PC-3 (cell line): Measurements from ENCODE around the gene CCR5AS.
"Not testable (repeated sequence)": the region's sequence is repeated elsewhere in the genome, so short reads cannot be mapped to it uniquely, and the experiment has no call there.

Experiments used
- ATAC-seq: fragments of 200-7000 bp; cut with Tn5 transposase; 2 replicates; pipeline ENCODE4 v1.9.1; 2020; ENCODE audit warnings: mild to moderate bottlenecking, moderate library complexity
- BruUV-seq: library from RNA; stranded (reverse); fragments of 400-500 nt; replicated peaks from 2 replicates; lab custom pipeline; 2021; lab: Mats Ljungman, UMichigan
- CTCF ChIA-PET: fragments of 300-600 bp; sonication (Branson Sonifier 250); formaldehyde crosslinking; loops from one replicate; lab custom pipeline; 2022; ENCODE audit warnings: antibody characterized with exemption; lab: Charles Lee
- POLR2A ChIA-PET: fragments of 300-600 bp; sonication (Branson Sonifier 250); formaldehyde crosslinking; loops from one replicate; lab custom pipeline; 2022; ENCODE audit warnings: antibody characterized with exemption; ENCODE audit not compliant: unreplicated experiment; lab: Charles Lee
- DNase-seq: peaks from one replicate; pipeline ENCODE4 v3.0.0-alpha.2; 2015
- H2AFZ ChIP-seq: fragments of 300-600 bp; sonication (generic); 2 replicates; pipeline ENCODE4 v1.6.0; 2016; ENCODE audit warnings: antibody characterized with exemption, low read length
- H3F3A ChIP-seq: fragments of 300-600 bp; sonication (generic); one replicate; pipeline ENCODE4 v1.6.0; 2017; ENCODE audit warnings: antibody characterized with exemption, low read length, control low read depth, mild to moderate bottlenecking; ENCODE audit not compliant: unreplicated experiment
- H3K27ac ChIP-seq: fragments of 300-600 bp; sonication (generic); 2 replicates; pipeline ENCODE4 v1.5.1; 2016; ENCODE audit warnings: mild to moderate bottlenecking, low read length
- H3K27me3 ChIP-seq: fragments of 300-600 bp; sonication (generic); 2 replicates; pipeline ENCODE4 v1.6.1; 2016; ENCODE audit warnings: low read length, mixed read lengths
- H3K36me3 ChIP-seq: fragments of 300-600 bp; sonication (generic); 2 replicates; pipeline ENCODE4 v1.6.1; 2016; ENCODE audit warnings: low read depth, mixed run types, low read length, mixed read lengths
- H3K4me1 ChIP-seq: fragments of 300-600 bp; sonication (generic); 2 replicates; pipeline ENCODE4 v1.5.1; 2016; ENCODE audit warnings: low read length; ENCODE audit not compliant: insufficient read depth
- H3K4me2 ChIP-seq: fragments of 300-600 bp; sonication (generic); 2 replicates; pipeline ENCODE4 v1.6.0; 2016; ENCODE audit warnings: low read length
- H3K4me3 ChIP-seq: fragments of 300-600 bp; sonication (generic); 2 replicates; pipeline ENCODE4 v1.5.1; 2016; ENCODE audit warnings: mild to moderate bottlenecking, low read length, mixed read lengths
- H3K79me2 ChIP-seq: fragments of 300-600 bp; sonication (generic); 2 replicates; pipeline ENCODE4 v1.6.1; 2017; ENCODE audit warnings: low read length, mixed read lengths
- H3K9ac ChIP-seq: fragments of 300-600 bp; sonication (generic); 2 replicates; pipeline ENCODE4 v1.6.0; 2016; ENCODE audit warnings: mild to moderate bottlenecking, low read length
- H3K9me2 ChIP-seq: fragments of 300-600 bp; sonication (generic); replicated peaks from 2 replicates; pipeline ENCODE4 v1.6.1; 2016; ENCODE audit warnings: mixed run types, low read length, mixed read lengths
- H3K9me3 ChIP-seq: fragments of 300-600 bp; sonication (generic); 2 replicates; pipeline ENCODE4 v1.6.1; 2016; ENCODE audit warnings: low read length, mixed read lengths
- H4K20me1 ChIP-seq: fragments of 300-600 bp; sonication (generic); 2 replicates; pipeline ENCODE4 v1.6.1; 2016; ENCODE audit warnings: low read length, mixed read lengths
- EZH2 ChIP-seq: fragments of 300-600 bp; sonication (generic); IDR thresholded peaks from one replicate; pipeline ENCODE4 v1.6.1; 2017; ENCODE audit warnings: antibody characterized with exemption, mild to moderate bottlenecking, low read length; ENCODE audit not compliant: unreplicated experiment
- EZH2phosphoT487 ChIP-seq: fragments of 300-600 bp; sonication (generic); IDR thresholded peaks from 2 replicates; pipeline ENCODE4 v1.6.1; 2018; ENCODE audit warnings: mild to moderate bottlenecking, antibody characterized with exemption, low read length, borderline replicate concordance
- intact Hi-C: fragments of 100-400 bp; cut with micrococcal nuclease; formaldehyde crosslinking; loops from 2 replicates; pipeline ENCODE4 v1.9.0; 2023
- TF ChIP-seq, protein P1 (sequence below): fragments of 300-600 bp; sonication (generic); conservative IDR thresholded peaks from 2 replicates; pipeline ENCODE4 v1.5.1; 2017; ENCODE audit warnings: antibody characterized with exemption, low read depth, mild to moderate bottlenecking, low read length

The CCR5AS gene

DNA sequence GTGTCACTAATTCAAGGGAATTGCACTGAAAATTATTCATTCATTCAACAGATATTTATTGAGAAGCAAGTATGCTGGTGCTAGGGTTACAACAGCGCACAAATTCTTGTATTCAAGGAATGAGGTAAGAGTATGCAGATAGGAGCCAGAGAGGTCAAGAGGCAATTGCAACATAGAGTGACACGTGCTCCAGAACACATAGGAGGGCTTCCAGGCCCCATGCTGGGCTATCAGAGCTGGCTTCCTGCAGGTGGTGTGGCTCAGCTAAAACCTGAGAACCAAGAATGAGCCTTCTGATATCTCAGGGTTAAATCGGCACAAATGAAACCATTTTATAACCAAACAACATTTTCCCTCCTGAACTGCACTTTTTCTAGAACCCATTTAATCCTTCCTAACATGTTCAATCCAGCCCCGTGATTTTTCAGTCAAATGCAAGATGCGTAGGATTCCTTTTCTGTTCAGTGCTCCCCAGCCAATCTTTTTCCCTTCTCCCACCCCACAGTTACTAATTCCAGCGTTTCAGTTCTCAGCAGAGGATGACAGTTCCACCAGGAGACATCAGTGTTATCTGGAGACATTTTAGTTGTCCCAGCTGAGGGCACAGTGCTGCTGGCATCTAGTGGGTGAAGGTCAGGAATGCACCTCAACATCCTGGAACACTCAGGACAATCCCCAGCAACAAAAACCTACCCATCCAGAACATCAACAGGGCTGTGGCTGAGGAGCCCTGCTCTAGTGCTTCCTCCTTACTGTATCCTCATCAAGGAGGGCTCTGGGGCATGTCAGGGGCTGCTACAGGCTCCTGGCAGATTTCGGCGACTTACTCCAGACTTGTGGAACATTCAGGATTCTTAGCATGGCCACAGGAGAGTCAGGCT, 13.1 kb downstream of the CCR5AS start:
- H3K79me2 ChIP-seq, result no peaks in the 10 kb centered on the region
- intact Hi-C loops, result no loop called here
- H3K4me1 ChIP-seq, result no peaks in the 10 kb centered on the region
- no peaks in the 10 kb centered on the region for H3K9me2 ChIP-seq
- no peaks in the 10 kb centered on the region for H3K9me3 ChIP-seq
- no peaks in the 10 kb centered on the region for H3K27me3 ChIP-seq
- POLR2A ChIA-PET, result no interaction called here
- H3K4me2 ChIP-seq, result no peak overlapping the region
- no peak overlapping the region for H2AFZ ChIP-seq
- no peaks in the 10 kb centered on the region for H3F3A ChIP-seq
- no peak overlapping the region for H3K4me3 ChIP-seq
- ATAC-seq (no peak), DNase-seq (no peak)
- H3K36me3 ChIP-seq, result no peaks in the 10 kb centered on the region
- H3K9ac ChIP-seq, result no peak overlapping the region
- H4K20me1 ChIP-seq, result no peaks in the 10 kb centered on the region
- CTCF ChIA-PET, result no interaction called here
- no TSS peak for BruUV-seq
- no peak for TF ChIP-seq EZH2phosphoT487
- no peak overlapping the region for H3K27ac ChIP-seq

DNA sequence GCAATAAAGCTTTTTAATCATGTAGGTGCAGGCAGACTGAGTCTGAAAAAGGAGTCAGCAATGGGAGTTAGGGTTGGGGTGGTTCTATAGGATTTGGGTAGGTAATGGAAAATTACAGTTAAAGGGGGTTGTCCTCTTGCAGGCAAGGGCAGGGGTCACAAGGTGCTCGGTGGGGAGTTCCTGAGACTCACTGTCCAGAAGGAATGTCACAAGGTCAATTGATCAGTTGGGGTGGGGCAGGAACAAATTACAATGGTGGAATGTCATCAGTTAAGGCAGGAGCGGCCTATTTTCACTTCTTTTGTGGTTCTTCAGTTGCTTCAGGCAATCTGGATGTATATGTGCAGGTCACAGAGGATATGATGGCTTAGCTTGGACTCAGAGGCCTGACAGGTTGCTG, 13.9 kb downstream of the CCR5AS start:
- ChIA-PET CTCF (no interaction called here), POLR2A (no interaction called here)
- DNase-seq (no peak), ATAC-seq (no peak)
- intact Hi-C loops, result no loop called here
- Histone ChIP-seq H3K27ac (no peak overlapping the region), H3F3A (no peaks in the 10 kb centered on the region), H3K9me3 (no peaks in the 10 kb centered on the region), H4K20me1 (no peaks in the 10 kb centered on the region), H3K4me3 (no peak overlapping the region), H3K4me1 (no peaks in the 10 kb centered on the region), H2AFZ (no peak overlapping the region), H3K9ac (no peak overlapping the region), H3K79me2 (no peaks in the 10 kb centered on the region), H3K36me3 (no peaks in the 10 kb centered on the region), H3K9me2 (no peaks in the 10 kb centered on the region), H3K4me2 (no peak overlapping the region), H3K27me3 (no peaks in the 10 kb centered on the region)
- BruUV-seq, result no TSS peak
- TF ChIP-seq, protein P1, sequence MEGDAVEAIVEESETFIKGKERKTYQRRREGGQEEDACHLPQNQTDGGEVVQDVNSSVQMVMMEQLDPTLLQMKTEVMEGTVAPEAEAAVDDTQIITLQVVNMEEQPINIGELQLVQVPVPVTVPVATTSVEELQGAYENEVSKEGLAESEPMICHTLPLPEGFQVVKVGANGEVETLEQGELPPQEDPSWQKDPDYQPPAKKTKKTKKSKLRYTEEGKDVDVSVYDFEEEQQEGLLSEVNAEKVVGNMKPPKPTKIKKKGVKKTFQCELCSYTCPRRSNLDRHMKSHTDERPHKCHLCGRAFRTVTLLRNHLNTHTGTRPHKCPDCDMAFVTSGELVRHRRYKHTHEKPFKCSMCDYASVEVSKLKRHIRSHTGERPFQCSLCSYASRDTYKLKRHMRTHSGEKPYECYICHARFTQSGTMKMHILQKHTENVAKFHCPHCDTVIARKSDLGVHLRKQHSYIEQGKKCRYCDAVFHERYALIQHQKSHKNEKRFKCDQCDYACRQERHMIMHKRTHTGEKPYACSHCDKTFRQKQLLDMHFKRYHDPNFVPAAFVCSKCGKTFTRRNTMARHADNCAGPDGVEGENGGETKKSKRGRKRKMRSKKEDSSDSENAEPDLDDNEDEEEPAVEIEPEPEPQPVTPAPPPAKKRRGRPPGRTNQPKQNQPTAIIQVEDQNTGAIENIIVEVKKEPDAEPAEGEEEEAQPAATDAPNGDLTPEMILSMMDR, result no peak
- TF ChIP-seq EZH2 (no peak), EZH2phosphoT487 (no peak)

GRCh38 chr3:46391526-46391925, 15.3 kb downstream of the CCR5AS start:
- H3K79me2 ChIP-seq, H3K27ac ChIP-seq, H3F3A ChIP-seq, BruUV-seq, H3K27me3 ChIP-seq, H3K4me3 ChIP-seq, H3K9ac ChIP-seq, H3K4me1 ChIP-seq, H2AFZ ChIP-seq, H3K9me3 ChIP-seq, intact Hi-C loops, CTCF ChIA-PET, POLR2A ChIA-PET, DNase-seq, ATAC-seq, H3K9me2 ChIP-seq, H4K20me1 ChIP-seq, H3K4me2 ChIP-seq, H3K36me3 ChIP-seq: not testable (repeated sequence)

GRCh38 chr3:46389306-46389705, 17.6 kb downstream of the CCR5AS start:
- TF ChIP-seq EZH2phosphoT487 (no peak), EZH2 (no peak)
- TF ChIP-seq, protein P1, result no peak
- Histone ChIP-seq H3K9ac (no peak overlapping the region), H3K4me3 (no peak overlapping the region), H3K4me1 (peaks cover 13% of the 10 kb centered on the region), H4K20me1 (no peaks in the 10 kb centered on the region), H2AFZ (no peak overlapping the region), H3K27ac (no peak overlapping the region), H3K79me2 (no peaks in the 10 kb centered on the region), H3K4me2 (no peak overlapping the region), H3F3A (no peaks in the 10 kb centered on the region), H3K9me2 (no peaks in the 10 kb centered on the region), H3K9me3 (no peaks in the 10 kb centered on the region), H3K27me3 (no peaks in the 10 kb centered on the region), H3K36me3 (no peaks in the 10 kb centered on the region)
- CTCF ChIA-PET, result no interaction called here
- BruUV-seq, result no TSS peak
- POLR2A ChIA-PET, result no interaction called here
- DNase-seq (no peak), ATAC-seq (no peak)
- intact Hi-C loops, result no loop called here

DNA sequence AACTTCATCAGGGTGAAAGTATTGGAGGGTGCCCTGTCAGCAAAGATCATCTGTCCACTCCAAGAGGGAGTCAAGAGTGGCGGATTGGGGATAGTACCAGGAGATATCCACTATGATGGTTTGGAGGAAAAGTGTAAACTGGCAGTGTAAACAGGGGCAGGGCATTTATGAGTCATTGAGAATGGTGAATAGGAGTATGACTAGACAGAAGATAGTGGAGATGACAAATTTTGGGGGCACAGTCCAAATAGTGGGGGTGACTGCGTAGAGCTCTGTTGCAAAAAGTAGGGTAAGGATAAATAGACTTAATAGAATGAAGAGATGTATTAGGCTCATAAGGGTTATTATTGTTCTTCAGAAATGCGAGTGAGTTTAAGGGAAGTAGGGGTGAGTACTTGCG, 18.0 kb downstream of the CCR5AS start:
- H3K9me3 ChIP-seq, DNase-seq, H4K20me1 ChIP-seq, POLR2A ChIA-PET, H3F3A ChIP-seq, H3K9ac ChIP-seq, H3K9me2 ChIP-seq, H3K36me3 ChIP-seq, ATAC-seq, CTCF ChIA-PET, H3K79me2 ChIP-seq, H3K4me2 ChIP-seq, BruUV-seq, H3K27me3 ChIP-seq, H2AFZ ChIP-seq, intact Hi-C loops, H3K4me3 ChIP-seq, H3K27ac ChIP-seq: not testable (repeated sequence)
- peaks cover 17% of the 10 kb centered on the region for H3K4me1 ChIP-seq
